Measurements from ENCODE around the gene BANK1. TPM values are rescaled to one million over a fixed set of nuclear protein-coding genes. Genes with fewer than 3 reads are reported as not detected.

The BANK1 gene
- polyA plus RNA-seq, 1 donor from 2014 or later, result not detected

DNA sequence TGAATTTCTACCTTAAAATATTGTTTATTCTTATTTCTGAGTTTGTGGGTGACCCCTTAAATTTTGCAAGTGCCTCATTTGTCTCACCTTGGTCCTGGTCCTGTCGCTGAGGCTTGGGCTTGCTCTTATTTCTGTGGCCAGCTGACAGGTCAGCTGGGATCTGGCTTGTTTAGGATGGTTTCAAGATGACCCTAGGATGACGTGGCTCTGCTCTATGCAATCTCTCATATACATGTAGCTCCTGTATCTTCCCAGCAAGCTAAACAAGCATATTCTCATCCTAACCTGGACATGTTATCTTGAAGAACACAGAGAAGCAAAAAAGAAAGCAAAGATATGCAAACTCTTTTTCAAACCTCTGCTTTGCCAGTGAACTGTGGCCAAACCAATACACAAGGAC, 158.4 kb downstream of the BANK1 start:
- no peak overlapping the region for H3K4me2 ChIP-seq (ENCODE audit: low read length)

DNA sequence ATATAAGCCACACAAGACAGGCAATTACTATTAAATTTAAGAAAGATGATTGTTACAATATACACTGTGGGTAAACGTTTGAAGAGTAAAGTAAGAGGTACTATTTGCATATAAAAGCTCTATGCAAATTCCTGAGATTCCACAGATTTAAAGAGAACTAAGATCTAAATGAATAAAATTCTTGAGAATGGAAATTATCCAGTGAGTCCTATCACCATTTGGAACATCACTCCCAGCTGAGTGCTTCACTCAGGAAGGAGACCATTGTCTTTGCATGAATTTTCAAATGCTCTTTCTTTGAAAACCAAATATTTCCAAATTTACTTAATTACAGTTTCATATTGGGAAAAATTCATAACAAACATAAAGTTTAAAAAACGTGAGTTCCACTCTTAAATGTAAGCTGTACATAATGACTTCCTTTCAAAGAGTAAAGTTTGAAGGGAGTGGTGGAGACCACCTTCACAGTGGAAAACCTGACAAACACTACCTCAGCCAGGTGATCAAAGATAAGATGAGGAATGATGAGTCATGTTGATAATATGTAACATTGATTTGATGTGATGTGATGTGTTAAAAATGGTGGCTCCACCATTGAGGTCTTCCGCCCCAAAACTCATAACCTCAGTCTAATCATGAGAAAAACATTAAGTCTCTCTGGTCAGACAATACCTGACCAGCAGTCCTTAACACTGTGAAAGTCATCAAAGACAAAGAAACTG, 159.9 kb downstream of the BANK1 start:
- Histone ChIP-seq H3F3A (ENCODE audit: insufficient read depth, low read length, poor library complexity, severe bottlenecking) (no peaks in the 10 kb centered on the region), H3K27ac (ENCODE audit: low read length) (no peak overlapping the region), H2AFZ (ENCODE audit: low read depth, low read length) (no peak overlapping the region), H3K9me2 (ENCODE audit: insufficient read depth, low read length) (no peaks in the 10 kb centered on the region), H3K79me2 (replicated peaks; ENCODE audit: insufficient read depth, low read length) (no peaks in the 10 kb centered on the region), H4K20me1 (ENCODE audit: insufficient read depth) (no peaks in the 10 kb centered on the region), H3K9ac (ENCODE audit: low read length) (no peak overlapping the region), H3K9me3 (ENCODE audit: low read length) (no peaks in the 10 kb centered on the region), H3K4me3 (ENCODE audit: low read length) (no peak overlapping the region), H3K36me3 (ENCODE audit: insufficient read depth, low read length) (no peaks in the 10 kb centered on the region), H3K27me3 (ENCODE audit: insufficient read depth, low read depth, low read length) (no peaks in the 10 kb centered on the region), H3K4me2 (ENCODE audit: low read length) (no peak overlapping the region)
- TF ChIP-seq, protein P1, sequence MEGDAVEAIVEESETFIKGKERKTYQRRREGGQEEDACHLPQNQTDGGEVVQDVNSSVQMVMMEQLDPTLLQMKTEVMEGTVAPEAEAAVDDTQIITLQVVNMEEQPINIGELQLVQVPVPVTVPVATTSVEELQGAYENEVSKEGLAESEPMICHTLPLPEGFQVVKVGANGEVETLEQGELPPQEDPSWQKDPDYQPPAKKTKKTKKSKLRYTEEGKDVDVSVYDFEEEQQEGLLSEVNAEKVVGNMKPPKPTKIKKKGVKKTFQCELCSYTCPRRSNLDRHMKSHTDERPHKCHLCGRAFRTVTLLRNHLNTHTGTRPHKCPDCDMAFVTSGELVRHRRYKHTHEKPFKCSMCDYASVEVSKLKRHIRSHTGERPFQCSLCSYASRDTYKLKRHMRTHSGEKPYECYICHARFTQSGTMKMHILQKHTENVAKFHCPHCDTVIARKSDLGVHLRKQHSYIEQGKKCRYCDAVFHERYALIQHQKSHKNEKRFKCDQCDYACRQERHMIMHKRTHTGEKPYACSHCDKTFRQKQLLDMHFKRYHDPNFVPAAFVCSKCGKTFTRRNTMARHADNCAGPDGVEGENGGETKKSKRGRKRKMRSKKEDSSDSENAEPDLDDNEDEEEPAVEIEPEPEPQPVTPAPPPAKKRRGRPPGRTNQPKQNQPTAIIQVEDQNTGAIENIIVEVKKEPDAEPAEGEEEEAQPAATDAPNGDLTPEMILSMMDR (IDR thresholded peaks at IDR 0.05; ENCODE audit: poor library complexity, severe bottlenecking), result no peak
- TF ChIP-seq, protein P2, sequence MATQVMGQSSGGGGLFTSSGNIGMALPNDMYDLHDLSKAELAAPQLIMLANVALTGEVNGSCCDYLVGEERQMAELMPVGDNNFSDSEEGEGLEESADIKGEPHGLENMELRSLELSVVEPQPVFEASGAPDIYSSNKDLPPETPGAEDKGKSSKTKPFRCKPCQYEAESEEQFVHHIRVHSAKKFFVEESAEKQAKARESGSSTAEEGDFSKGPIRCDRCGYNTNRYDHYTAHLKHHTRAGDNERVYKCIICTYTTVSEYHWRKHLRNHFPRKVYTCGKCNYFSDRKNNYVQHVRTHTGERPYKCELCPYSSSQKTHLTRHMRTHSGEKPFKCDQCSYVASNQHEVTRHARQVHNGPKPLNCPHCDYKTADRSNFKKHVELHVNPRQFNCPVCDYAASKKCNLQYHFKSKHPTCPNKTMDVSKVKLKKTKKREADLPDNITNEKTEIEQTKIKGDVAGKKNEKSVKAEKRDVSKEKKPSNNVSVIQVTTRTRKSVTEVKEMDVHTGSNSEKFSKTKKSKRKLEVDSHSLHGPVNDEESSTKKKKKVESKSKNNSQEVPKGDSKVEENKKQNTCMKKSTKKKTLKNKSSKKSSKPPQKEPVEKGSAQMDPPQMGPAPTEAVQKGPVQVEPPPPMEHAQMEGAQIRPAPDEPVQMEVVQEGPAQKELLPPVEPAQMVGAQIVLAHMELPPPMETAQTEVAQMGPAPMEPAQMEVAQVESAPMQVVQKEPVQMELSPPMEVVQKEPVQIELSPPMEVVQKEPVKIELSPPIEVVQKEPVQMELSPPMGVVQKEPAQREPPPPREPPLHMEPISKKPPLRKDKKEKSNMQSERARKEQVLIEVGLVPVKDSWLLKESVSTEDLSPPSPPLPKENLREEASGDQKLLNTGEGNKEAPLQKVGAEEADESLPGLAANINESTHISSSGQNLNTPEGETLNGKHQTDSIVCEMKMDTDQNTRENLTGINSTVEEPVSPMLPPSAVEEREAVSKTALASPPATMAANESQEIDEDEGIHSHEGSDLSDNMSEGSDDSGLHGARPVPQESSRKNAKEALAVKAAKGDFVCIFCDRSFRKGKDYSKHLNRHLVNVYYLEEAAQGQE (IDR thresholded peaks at IDR 0.05; ENCODE audit: borderline replicate concordance), result no peak
- TF ChIP-seq RAD21 (conservative IDR thresholded peaks at IDR 0.05) (no peak), TAF1 (IDR thresholded peaks at IDR 0.05; ENCODE audit: low read depth) (no peak), SMC3 (conservative IDR thresholded peaks at IDR 0.05; ENCODE audit: poor library complexity) (no peak), MXI1 (conservative IDR thresholded peaks at IDR 0.05; ENCODE audit: poor library complexity, severe bottlenecking) (no peak), EP300 (conservative IDR thresholded peaks at IDR 0.05; ENCODE audit: poor library complexity, severe bottlenecking) (no peak), EZH2 (IDR thresholded peaks at IDR 0.05; ENCODE audit: borderline replicate concordance, insufficient read depth, low read length, poor library complexity, severe bottlenecking) (no peak), POLR2AphosphoS5 (IDR thresholded peaks at IDR 0.05) (no peak)

More for the DNA sequence above, 158.4 kb downstream of the BANK1 start:
- no peaks in the 10 kb centered on the region for H3K9me3 ChIP-seq (ENCODE audit: low read length)
- no peaks in the 10 kb centered on the region for H3K9me2 ChIP-seq (ENCODE audit: insufficient read depth, low read length)
- H3K4me3 ChIP-seq (ENCODE audit: low read length), result no peak overlapping the region
- H3K36me3 ChIP-seq (ENCODE audit: insufficient read depth, low read length), result no peaks in the 10 kb centered on the region
- no peaks in the 10 kb centered on the region for H3F3A ChIP-seq (ENCODE audit: insufficient read depth, low read length, poor library complexity, severe bottlenecking)
- TF ChIP-seq SMC3 (conservative IDR thresholded peaks at IDR 0.05; ENCODE audit: poor library complexity) (no peak), TAF1 (IDR thresholded peaks at IDR 0.05; ENCODE audit: low read depth) (no peak)
- TF ChIP-seq, protein P1 (IDR thresholded peaks at IDR 0.05; ENCODE audit: poor library complexity, severe bottlenecking), result no peak
- TF ChIP-seq, protein P2 (IDR thresholded peaks at IDR 0.05; ENCODE audit: borderline replicate concordance), result no peak
- H3K27ac ChIP-seq (ENCODE audit: low read length), result no peak overlapping the region
- no peaks in the 10 kb centered on the region for H3K79me2 ChIP-seq (replicated peaks; ENCODE audit: insufficient read depth, low read length)
- no peak overlapping the region for H3K9ac ChIP-seq (ENCODE audit: low read length)
- H2AFZ ChIP-seq (ENCODE audit: low read depth, low read length), result no peak overlapping the region
- H4K20me1 ChIP-seq (ENCODE audit: insufficient read depth), result no peaks in the 10 kb centered on the region
- H3K27me3 ChIP-seq (ENCODE audit: insufficient read depth, low read depth, low read length), result no peaks in the 10 kb centered on the region
